GM10266 (cell line): Measurements from ENCODE around the gene PLEKHG3.

Source experiments
- DNase-seq: peaks from one replicate; pipeline ENCODE4 v3.0.0; 2012; ENCODE audit errors: extremely low spot score
- CTCF ChIP-seq: IDR thresholded peaks from 2 replicates; pipeline ENCODE4 v1.5.1; 2012; ENCODE audit warnings: mild to moderate bottlenecking, low read depth; ENCODE audit not compliant: control insufficient read depth, insufficient read depth; ENCODE audit errors: missing control alignments

The PLEKHG3 gene

GRCh38 chr14:64703395-64704142 lies 655 bp upstream of the PLEKHG3 start:
- DNase-seq, result no peak
- TF ChIP-seq CTCF, result no peak

- DNase-seq, result no peak
Observed at GRCh38 chr14:64704743-64705380, 638 bp downstream of the PLEKHG3 start.

GRCh38 chr14:64705381-64706118 lies 1.3 kb downstream of the PLEKHG3 start:
- no peak for TF ChIP-seq CTCF
- DNase-seq, result no peak

More at GRCh38 chr14:64704743-64705380, 638 bp downstream of the PLEKHG3 start:
- no peak for TF ChIP-seq CTCF

- no peak for TF ChIP-seq CTCF
- DNase-seq, result no peak
Observed at GRCh38 chr14:64706119-64706592, 1.9 kb downstream of the PLEKHG3 start.

GRCh38 chr14:64706593-64707193 lies 2.5 kb downstream of the PLEKHG3 start:
- no peak for DNase-seq
- no peak for TF ChIP-seq CTCF

GRCh38 chr14:64707661-64708060 lies 3.4 kb downstream of the PLEKHG3 start:
- DNase-seq, result no peak
- no peak for TF ChIP-seq CTCF
